ENCODE results near the gene KCNMB2. TPM values are rescaled to one million over a fixed set of nuclear protein-coding genes. Genes with fewer than 3 reads are reported as not detected.

KCNMB2 gene
- total RNA-seq, 4 donors from 2014 or later, result 0.82 TPM; not detected in 3

DNA sequence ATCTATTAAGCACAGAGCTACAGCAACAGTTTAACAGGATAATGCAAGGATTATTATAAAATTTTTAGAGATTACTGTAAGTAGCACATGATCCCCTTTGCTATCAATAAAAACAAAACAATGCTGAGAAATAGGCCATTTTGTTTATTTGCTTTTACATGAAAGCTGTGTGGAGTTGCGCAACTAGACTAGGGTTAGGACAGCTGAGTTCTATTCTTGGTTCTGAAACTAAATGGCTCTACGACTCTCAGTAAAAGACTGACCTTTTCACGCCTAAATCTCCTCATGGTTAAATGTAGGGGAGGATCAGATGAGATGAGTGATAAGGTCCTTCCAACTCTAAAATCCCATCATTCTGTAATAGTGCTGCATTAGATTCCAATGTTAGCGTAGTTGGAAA, 25.0 kb downstream of the KCNMB2 start:
- H3K4me3 ChIP-seq, result no peak overlapping the region
- intact Hi-C loops (cut with DNase I; ENCODE audit: low total_unique reads), result no loop called here
- TF ChIP-seq EP300 (IDR thresholded peaks at IDR 0.05; ENCODE audit: low read depth), result no peak
- no peak for TF ChIP-seq POLR2AphosphoS5 (IDR thresholded peaks at IDR 0.05)
- no peak for TF ChIP-seq POLR2A (IDR thresholded peaks at IDR 0.05)
- TF ChIP-seq, protein P1, sequence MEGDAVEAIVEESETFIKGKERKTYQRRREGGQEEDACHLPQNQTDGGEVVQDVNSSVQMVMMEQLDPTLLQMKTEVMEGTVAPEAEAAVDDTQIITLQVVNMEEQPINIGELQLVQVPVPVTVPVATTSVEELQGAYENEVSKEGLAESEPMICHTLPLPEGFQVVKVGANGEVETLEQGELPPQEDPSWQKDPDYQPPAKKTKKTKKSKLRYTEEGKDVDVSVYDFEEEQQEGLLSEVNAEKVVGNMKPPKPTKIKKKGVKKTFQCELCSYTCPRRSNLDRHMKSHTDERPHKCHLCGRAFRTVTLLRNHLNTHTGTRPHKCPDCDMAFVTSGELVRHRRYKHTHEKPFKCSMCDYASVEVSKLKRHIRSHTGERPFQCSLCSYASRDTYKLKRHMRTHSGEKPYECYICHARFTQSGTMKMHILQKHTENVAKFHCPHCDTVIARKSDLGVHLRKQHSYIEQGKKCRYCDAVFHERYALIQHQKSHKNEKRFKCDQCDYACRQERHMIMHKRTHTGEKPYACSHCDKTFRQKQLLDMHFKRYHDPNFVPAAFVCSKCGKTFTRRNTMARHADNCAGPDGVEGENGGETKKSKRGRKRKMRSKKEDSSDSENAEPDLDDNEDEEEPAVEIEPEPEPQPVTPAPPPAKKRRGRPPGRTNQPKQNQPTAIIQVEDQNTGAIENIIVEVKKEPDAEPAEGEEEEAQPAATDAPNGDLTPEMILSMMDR (IDR thresholded peaks at IDR 0.05), result no peak
- H3K27ac ChIP-seq, result no peak overlapping the region
- no peaks in the 10 kb centered on the region for H3K27me3 ChIP-seq
- WGBS, 2 donors (ENCODE audit: low coverage in 1 of 2), result 72 to 75% methylated on average over 4 of the region's 4 CpGs
- DNase-seq, result no peak
- H3K36me3 ChIP-seq, result no peaks in the 10 kb centered on the region
- in situ Hi-C loops (cut with MboI; ENCODE audit: low pct_ligation_motif_present in 1 of 4, low pct_unique_long_range_greater_than_20kb in 1 of 4, low sequenced_read_pairs in 3 of 4), result no loop called here
- H3K9me3 ChIP-seq, result no peaks in the 10 kb centered on the region
- no peaks in the 10 kb centered on the region for H3K4me1 ChIP-seq

- H3K4me1 ChIP-seq, result no peaks in the 10 kb centered on the region
- no peak overlapping the region for H3K27ac ChIP-seq
- intact Hi-C loops (cut with DNase I; ENCODE audit: low total_unique reads) (no loop called here), in situ Hi-C loops (cut with MboI; ENCODE audit: low pct_ligation_motif_present in 1 of 4, low pct_unique_long_range_greater_than_20kb in 1 of 4, low sequenced_read_pairs in 3 of 4) (no loop called here)
- no peak for TF ChIP-seq POLR2A (IDR thresholded peaks at IDR 0.05)
- no peak for TF ChIP-seq EP300 (IDR thresholded peaks at IDR 0.05; ENCODE audit: low read depth)
- TF ChIP-seq, protein P1 (IDR thresholded peaks at IDR 0.05), result no peak
- no peak for TF ChIP-seq POLR2AphosphoS5 (IDR thresholded peaks at IDR 0.05)
- no peaks in the 10 kb centered on the region for H3K36me3 ChIP-seq
- 76 to 96% methylated on average over 3 to 4 of the region's 4 CpGs for WGBS, 2 donors (ENCODE audit: low coverage in 1 of 2)
- no peak overlapping the region for H3K4me3 ChIP-seq
- DNase-seq, result no peak
- no peaks in the 10 kb centered on the region for H3K9me3 ChIP-seq
- no peaks in the 10 kb centered on the region for H3K27me3 ChIP-seq
These were observed 26.1 kb downstream of the KCNMB2 start for GRCh38 chr3:178562143-178562946.

DNA sequence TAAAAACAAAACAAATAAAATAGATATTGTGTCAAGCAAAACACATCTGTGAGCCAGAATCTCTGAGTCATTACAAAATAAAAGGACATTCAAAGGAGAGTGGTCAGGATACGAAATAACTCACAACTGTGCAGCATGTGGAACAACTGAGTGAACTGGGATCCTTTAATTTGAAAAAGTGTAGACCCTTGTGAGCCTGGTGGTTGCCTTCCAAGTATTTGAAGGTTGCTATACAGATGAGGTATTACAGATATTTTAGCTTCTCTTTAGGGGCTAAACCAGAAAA, 26.7 kb downstream of the KCNMB2 start:
- H3K27me3 ChIP-seq, result no peaks in the 10 kb centered on the region
- 56 to 78% methylated on average over 1 of the region's 1 CpG for WGBS, 2 donors (ENCODE audit: low coverage in 1 of 2)
- no peaks in the 10 kb centered on the region for H3K4me1 ChIP-seq
- no peaks in the 10 kb centered on the region for H3K36me3 ChIP-seq
- no peak overlapping the region for H3K4me3 ChIP-seq
- intact Hi-C loops (cut with DNase I; ENCODE audit: low total_unique reads), result no loop called here
- no peaks in the 10 kb centered on the region for H3K9me3 ChIP-seq
- in situ Hi-C loops (cut with MboI; ENCODE audit: low pct_ligation_motif_present in 1 of 4, low pct_unique_long_range_greater_than_20kb in 1 of 4, low sequenced_read_pairs in 3 of 4), result no loop called here
- TF ChIP-seq POLR2AphosphoS5 (IDR thresholded peaks at IDR 0.05), result no peak
- TF ChIP-seq, protein P1 (IDR thresholded peaks at IDR 0.05), result no peak
- TF ChIP-seq POLR2A (IDR thresholded peaks at IDR 0.05), result no peak
- TF ChIP-seq EP300 (IDR thresholded peaks at IDR 0.05; ENCODE audit: low read depth), result no peak
- DNase-seq, result no peak
- no peak overlapping the region for H3K27ac ChIP-seq

GRCh38 chr3:178567611-178568010, 31.4 kb downstream of the KCNMB2 start:
- Histone ChIP-seq H3K9me3 (no peaks in the 10 kb centered on the region), H3K4me3 (no peak overlapping the region), H3K27me3 (no peaks in the 10 kb centered on the region), H3K4me1 (no peaks in the 10 kb centered on the region), H3K36me3 (no peaks in the 10 kb centered on the region), H3K27ac (no peak overlapping the region)
- intact Hi-C loops (cut with DNase I; ENCODE audit: low total_unique reads), result no loop called here
- TF ChIP-seq POLR2A (IDR thresholded peaks at IDR 0.05) (no peak), POLR2AphosphoS5 (IDR thresholded peaks at IDR 0.05) (no peak), EP300 (IDR thresholded peaks at IDR 0.05; ENCODE audit: low read depth) (no peak)
- TF ChIP-seq, protein P1 (IDR thresholded peaks at IDR 0.05), result no peak
- in situ Hi-C loops (cut with MboI; ENCODE audit: low pct_ligation_motif_present in 1 of 4, low pct_unique_long_range_greater_than_20kb in 1 of 4, low sequenced_read_pairs in 3 of 4), result no loop called here
- WGBS, 2 donors (ENCODE audit: low coverage in 1 of 2), result 95 to 100% methylated on average over 3 of the region's 3 CpGs
- no peak for DNase-seq

Data from transverse colon (tissue), 4 donors.